Stimulated activated CD4-positive, alpha-beta T cell treated with anti-CD3 and anti-CD28 coated beads, TNF-alpha, amount 100 ng/mL, for 1 hour (primary cell): ENCODE results near the gene PXK.

Source experiments
- DNase-seq, 3 donors: peaks; one replicate each; pipeline ENCODE4 v3.0.0-alpha.2; 2020; ENCODE audit warnings: low read depth in 3 of 3, low spot score in 1 of 3

The PXK gene

GRCh38 chr3:58346368-58346767 lies 13.7 kb downstream of the PXK start:
- no peak for DNase-seq

GRCh38 chr3:58347984-58348383 lies 15.3 kb downstream of the PXK start:
- no peak for DNase-seq

DNA sequence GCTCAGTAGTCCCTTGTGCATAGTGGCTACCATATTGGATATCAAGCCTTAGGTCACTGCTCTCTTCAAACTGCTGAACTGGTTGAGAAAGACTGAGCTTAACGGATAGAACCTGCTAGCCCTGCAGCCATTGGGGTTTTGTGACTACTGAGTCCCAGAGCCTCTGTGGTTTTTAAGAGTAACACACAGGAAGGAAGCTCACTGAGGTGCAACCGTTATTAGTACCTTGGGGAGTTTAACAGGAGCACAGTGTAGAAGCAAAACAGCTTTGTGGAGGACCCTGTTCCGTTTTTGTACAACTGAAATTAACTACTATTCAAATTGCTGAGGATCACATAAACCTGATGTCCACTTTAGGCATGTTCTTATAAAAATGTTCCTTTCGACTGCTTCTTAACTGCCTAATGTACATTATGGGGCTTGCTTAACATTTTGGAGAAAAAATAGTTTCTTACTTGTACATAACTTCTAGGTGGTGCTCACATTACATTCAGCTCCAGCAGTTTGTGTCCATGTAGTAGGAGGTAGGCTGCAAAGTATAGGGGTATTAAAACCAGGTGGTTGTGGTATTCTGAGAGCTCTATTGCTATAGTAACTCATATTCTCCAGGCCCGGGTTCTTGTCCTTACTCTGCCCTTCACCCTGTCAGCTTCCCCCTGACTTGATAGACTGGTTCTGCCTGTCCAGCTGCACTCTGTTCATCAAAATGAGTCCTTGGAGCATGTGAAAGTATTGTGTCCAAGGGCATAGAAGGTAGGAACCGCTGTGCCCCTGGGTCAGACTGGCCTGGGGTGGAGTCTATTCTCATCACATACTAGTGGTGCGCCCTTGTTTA lies 17.3 kb downstream of the PXK start:
- DNase-seq, result no peak

DNA sequence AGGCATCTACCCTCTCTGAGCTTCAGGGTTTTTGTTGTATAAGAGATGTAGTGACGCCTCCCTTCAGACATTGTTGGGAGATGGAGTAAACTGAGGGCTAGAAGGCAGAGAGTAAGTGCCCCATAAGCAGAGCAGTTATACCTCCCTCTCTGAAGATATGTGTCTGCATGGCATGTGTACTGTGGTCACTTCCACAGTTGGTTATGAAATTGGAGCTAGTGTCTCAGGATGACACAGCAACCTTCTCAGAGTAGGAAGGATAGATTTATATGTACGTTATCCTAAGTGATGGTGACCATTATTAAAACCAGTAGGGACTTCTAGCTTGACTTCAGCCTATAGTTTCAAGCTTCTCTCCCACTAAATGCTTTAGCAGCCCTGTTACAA lies 17.9 kb downstream of the PXK start:
- DNase-seq, result no peak

- DNase-seq, result no peak
Observed at GRCh38 chr3:58351920-58352319, 19.2 kb downstream of the PXK start.

DNA sequence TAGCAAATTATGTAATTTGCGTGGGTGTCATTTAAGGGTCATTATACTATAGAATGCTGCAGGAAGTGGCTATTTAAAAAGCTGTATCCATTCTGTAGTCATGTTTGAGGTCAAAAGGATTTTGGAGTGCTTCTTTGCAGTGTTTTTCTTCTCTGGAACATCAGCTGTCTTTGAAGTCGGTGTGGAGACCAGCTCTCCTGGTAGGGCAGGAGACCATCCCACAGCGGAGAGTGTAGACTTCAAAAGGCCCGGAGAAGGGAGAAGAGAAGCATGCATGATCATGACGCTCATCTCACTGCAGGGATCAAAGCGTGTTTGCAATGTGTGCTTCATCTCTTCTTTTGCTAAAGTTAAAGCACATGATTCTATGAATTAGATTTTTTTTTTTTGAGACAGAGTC lies 19.9 kb downstream of the PXK start:
- no peak for DNase-seq

- DNase-seq, result no peak
Observed at GRCh38 chr3:58353722-58354553, 21.2 kb downstream of the PXK start.

DNA sequence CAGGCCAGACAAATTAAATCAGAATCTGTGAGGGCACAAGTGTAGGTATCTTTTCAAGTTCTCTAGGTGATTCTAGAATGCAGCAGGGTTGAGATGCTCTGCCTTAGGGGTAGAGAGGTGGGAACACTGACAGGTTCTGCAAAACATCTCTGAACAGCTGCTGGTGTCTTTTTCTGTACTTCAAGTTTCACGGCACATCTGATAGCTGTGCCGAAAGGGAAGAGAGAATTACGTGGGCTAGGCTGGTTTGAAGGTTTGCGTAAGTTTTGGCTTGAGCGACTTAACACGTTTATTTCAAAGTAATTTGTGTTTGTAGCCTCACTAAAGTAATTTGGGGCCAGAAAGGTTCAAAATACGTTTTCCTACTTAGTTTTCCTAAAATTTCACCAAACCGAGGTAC lies 22.5 kb downstream of the PXK start:
- DNase-seq, result no peak

DNA sequence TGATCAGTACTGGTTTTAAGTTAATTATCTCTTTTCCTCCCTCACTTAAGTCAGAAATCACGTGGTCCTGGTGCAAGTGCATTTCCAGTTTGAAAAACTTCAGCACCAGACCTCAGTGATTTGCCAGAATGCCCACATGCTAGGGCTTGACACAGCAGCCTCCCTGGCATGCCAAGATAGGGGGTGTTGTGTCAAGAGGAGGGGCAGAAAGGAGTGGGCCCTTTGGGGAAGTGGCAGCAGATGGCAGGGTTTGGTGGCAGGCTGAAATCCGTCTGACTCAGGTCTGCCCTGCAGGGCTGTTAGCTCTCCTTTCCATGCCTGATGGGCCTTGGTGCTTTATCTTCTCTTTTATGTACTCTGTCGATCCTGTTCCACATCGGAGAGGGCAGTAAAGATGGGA lies 23.4 kb downstream of the PXK start:
- no peak for DNase-seq

DNA sequence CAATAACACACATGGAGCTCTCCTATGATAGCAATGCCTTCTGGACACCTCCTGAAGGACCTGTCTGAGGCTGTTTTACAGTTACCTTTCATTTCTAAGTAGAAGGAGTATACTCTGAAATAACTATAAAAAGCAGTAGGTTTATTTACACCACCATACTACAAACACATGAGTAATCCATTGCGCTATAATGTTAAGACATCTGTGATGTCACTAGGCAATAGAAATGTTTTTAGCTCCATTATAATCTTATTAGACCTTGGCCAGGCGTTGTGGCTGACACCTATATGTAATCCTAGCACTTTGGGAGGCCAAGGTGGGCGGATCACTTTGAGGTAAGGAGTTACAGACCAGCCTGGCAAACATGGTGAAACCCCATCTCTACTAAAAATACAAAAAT lies 24.7 kb downstream of the PXK start:
- no peak for DNase-seq

DNA sequence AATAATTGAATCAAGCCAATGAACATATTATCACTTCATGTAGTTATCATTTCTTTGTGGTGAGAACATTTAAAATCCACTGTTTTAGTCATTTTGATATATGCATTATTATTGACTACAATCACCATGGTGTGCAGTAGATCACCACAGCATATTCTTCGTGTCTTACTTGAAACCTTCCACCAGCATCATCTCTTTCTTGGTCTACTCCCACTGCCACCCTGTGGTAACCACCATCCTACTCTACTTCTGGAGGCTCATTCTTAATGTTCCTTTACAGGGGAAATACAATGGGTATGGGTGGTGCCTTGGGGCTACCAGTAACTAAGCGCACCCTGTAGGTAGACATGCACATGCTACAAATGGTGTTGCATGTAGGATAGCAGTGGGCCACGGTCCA lies 25.4 kb downstream of the PXK start:
- no peak for DNase-seq

GRCh38 chr3:58358808-58359207 lies 26.1 kb downstream of the PXK start:
- DNase-seq, result no peak

DNA sequence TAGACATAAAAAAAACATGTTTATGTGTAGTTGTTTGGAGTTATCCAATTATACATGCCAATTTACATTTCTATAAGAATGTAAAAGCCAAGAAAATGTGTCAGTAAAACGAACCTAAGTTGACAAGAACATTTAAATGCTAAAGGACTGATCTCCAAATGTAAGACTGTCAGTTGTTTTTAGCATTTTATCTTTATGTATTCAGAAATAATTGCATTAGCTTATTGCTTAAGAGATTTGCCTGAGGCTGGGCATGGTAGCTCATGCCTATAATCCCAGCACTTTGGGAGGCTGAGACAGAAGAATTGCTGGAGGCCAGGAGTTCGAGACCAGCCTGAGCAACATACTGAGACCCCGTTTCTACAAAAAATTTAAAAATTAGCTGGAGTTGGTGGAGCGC lies 26.9 kb downstream of the PXK start:
- no peak for DNase-seq

GRCh38 chr3:58361866-58362265 lies 29.2 kb downstream of the PXK start:
- DNase-seq, result no peak

DNA sequence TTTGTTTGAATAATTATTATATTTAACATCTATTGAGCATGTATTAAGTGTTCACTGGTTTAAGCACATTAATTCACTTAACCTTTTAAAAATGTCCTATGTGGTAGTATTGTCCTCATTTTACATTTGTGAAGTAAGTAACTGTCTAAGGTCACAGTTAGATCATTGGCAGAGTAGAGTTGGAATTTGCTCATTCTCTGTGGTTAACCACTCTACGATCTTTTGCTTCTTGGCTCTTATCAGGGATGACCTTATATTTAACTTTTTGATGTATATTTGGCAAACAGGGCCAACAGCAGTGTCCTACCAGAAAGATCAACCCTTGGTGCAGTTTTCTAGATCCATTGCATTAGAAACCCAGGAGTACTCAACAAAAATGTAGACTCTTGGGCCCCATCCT lies 34.0 kb downstream of the PXK start:
- DNase-seq, result no peak

GRCh38 chr3:58369038-58369437 lies 36.3 kb downstream of the PXK start:
- DNase-seq, result no peak

GRCh38 chr3:58369876-58370275 lies 37.2 kb downstream of the PXK start:
- no peak for DNase-seq

DNA sequence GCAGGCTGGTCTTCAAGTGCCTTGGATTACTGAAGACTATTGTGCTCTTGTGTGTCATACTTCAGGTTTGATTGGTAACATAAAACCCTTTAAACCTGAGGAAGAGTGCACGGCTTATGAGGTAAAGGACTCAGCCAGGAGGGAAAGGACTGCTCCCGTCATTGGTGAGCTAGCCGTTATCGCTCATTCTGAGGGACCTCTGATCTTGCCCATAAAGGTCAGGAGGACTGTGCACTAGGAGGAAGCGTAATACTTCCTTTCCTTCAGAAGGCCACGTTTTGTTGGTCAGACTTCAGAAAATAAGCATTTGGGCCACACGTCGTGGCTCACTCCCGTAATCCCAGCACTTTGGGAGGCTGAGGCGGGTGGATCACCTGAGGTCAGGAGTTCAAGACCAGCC lies 37.7 kb downstream of the PXK start:
- DNase-seq, result no peak

- no peak for DNase-seq
Observed at GRCh38 chr3:58371754-58372153, 39.1 kb downstream of the PXK start.

DNA sequence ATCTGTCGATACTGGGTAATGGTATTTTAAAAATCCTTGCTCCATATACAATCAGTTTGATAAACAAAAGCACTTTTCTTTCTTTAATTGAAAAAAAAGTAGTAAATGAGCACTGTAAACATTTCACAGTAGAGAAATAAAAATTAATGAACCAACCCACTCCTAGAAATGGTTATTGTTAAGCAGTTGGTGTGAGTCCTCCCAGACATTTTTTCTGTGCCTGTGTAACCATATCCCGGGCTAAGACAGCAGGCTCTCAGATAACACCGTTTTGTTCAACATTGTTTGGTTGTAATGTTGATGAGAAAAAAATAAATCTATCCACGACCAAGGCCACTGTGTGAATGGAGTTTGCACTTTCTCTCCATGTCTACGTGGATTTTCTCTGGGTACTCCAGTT lies 42.6 kb downstream of the PXK start:
- DNase-seq, result no peak

- DNase-seq, result no peak
Observed at GRCh38 chr3:58377168-58377567, 44.5 kb downstream of the PXK start.

DNA sequence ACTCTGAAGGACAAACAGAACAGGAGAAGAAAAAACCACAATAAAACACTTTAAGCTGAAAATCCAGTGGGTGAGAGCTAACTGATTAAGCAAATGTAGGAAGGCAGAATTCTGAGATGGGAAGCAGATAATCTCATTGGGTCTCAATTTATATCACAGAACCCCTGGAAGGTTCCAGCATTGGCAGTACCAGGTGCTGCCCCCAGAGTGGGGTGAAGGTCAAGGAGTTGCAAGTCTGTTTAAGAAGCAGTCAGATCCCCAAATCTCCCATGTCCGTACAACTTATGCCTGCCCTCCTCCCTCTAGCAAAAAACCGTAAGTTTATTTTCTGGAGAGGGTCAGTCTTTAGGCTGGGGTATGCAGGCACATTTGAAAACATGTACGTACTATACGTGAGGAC lies 45.1 kb downstream of the PXK start:
- no peak for DNase-seq
